Activated CD4-positive, CD25-positive, alpha-beta regulatory T cell treated with anti-CD3 and anti-CD28 coated beads, Interleukin-2, amount 50 U/mL, for 72 hours (primary cell): Measurements from ENCODE around the gene OCLN.
"Not testable (repeated sequence)": the region's sequence is repeated elsewhere in the genome, so short reads cannot be mapped to it uniquely, and the experiment has no call there.

Source experiments
- DNase-seq: peaks from one replicate; pipeline ENCODE4 v3.0.0; 2021

Gene OCLN

GRCh38 chr5:69530561-69531405 lies 38.2 kb downstream of the OCLN start:
- no peak for DNase-seq

- DNase-seq, result no peak
These were observed 38.8 kb downstream of the OCLN start for GRCh38 chr5:69531406-69531801.

GRCh38 chr5:69537911-69538310 lies 45.3 kb downstream of the OCLN start:
- DNase-seq, result not testable (repeated sequence)

- DNase-seq, result not testable (repeated sequence)
These were observed 46.1 kb downstream of the OCLN start for GRCh38 chr5:69538735-69539134.

GRCh38 chr5:69541347-69541746 lies 48.8 kb downstream of the OCLN start:
- not testable (repeated sequence) for DNase-seq

DNA sequence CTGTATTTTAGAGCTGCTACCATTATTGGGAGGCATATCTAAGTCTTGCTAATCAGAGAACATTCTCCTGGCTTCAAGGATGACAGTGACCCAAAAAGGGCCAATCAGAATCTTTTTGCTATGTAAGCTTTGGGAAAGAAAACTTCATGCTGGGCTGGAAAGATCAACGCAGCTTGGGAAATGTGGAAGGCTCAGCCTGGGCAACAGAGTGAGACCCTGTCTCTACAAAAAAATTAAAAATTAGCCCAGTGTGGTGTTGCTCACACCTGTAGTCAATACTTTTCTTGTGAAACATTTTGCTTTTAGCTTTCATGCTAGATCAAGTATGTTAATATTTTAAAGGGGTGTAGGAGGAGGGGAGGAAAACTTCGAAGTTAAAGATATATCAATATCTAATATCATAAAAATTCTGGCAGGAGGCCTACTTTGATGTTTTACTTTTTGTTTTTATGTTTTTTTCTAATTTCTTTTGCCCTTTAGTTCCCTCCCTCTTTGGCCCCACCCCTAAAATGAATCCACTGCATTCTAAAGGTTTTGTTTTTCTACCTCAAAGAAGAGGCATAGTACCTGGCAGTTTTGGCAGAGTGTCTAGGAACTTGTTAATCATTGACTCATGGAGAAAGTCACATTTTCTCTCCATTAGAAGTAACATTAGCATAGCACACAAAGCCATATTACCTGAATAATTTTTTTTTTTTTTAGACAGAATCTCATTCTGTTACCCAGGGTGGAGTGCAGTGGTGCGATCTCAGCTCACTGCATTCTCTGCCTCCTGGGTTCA lies 50.4 kb downstream of the OCLN start:
- not testable (repeated sequence) for DNase-seq

DNA sequence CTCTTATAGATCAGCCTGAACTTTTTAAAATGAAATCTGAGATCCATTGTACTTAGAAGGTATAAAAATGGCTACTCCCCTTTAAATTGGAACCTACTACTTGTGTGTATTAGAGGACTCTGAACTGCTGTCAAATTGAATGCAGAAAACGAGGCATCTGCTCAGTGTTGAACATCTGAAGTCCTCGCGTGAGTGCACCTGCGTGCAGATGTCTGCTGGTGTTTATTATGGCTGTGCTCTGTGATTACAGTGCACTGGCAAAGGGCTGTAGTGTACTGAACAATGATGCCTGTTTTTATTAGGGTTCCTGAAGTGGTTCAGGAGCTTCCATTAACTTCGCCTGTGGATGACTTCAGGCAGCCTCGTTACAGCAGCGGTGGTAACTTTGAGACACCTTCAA lies 52.0 kb downstream of the OCLN start:
- not testable (repeated sequence) for DNase-seq

- DNase-seq, result peak; percentile 69
These were observed 67.3 kb downstream of the OCLN start, which contains the start of gene GTF2H2C for GRCh38 chr5:69559908-69560330. Gene GTF2H2C, plus strand, starts transcription at chr5:69560191. Its CDS starts 4,942 bp downstream, at chr5:69565133.

DNA sequence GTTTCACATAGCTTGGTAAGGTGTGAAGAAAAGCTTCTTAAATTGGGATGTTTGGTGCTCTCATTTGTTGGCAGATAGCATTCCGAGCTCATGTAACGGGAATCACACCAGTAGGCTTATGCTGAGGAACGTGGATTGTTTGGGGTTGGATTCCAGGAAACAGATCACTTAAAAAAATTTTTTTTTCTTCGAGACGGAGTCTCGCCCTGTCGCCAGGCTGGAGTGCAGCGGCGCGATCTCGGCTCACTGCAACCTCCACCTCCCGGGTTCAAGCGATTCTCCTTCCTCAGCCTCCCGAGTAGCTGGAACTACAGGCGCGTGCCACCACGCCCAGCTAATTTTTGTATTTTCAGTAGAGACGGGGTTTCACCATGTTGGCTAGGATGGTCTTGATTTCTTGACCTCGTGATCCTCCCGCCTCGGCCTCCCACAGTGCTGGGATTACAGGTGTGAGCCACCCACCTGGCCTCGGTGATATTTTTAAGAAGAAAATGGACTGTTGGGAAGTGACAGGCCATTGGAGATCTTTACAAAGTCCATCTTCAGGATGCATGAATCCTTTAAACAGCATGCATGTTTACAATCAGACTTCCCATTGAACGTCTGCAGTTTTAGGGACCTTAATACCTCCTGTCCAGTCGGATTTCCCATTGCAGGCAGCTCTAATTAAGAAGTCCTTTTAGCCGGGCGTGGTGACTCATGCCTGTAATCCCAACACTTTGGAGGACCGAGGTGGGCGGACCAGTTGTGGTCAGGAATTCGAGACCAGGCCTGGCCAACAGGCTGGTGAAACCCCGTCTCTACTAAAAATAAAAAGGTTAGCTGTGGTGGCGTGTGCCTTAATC lies 68.2 kb downstream of the OCLN start:
- not testable (repeated sequence) for DNase-seq

DNA sequence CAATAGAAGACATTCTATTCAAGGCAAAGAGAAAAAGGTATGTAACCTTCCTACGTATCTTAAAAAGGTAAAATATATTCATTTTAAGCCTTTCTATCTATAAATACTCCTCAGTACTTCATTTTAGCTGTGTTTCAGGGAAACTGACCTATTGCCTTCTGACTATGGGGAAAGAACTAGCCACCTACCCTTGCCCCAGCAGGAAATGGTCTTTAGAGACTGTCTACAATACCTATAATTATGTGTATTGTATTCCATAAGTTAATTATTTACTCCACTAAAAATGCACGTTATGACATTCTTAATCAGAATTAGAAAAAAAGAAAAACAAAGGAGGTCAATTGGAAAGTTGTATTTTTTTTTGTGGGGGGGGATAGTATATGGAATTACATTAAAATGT lies 73.6 kb downstream of the OCLN start:
- not testable (repeated sequence) for DNase-seq

- DNase-seq, result not testable (repeated sequence)
These were observed 75.5 kb downstream of the OCLN start for GRCh38 chr5:69568072-69568471.

- DNase-seq, result not testable (repeated sequence)
These were observed 90.8 kb downstream of the OCLN start for GRCh38 chr5:69583356-69583755.

DNA sequence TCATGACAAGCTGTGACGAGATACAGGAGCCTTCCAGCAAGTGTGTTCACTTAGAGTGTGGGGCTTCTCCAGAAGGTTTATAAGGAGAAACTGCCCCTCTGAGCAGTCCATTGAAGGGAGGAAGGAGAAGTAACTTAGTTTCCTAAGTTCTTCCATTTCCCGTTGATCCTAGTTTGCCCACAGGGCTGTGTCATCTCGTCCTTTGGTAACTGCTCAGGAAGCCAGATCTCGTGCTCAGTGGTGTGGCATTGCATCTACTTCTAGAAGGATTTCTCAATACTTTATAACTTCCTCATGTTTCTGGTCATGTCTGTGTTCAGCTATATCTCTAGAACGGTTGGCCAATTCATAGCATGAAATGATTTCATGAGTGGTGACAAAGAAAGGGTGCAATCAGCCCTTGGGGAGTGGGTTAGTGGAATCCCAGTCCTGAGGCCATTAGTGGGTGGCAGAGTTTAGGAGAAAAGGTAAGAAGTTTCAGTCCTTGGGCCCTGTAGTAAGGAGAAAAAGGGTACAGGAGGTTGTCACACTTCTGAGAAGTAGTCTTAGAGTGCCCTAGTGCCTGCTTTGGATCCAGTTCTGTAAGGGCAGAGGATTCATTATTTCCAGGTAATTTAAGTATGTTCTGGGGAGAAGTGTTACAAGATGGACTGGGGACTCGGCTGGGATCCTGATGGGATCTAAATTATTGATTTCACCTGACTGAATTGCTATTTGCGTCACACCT lies 103.7 kb downstream of the OCLN start:
- not testable (repeated sequence) for DNase-seq

- DNase-seq, result not testable (repeated sequence)
These were observed 109.4 kb downstream of the OCLN start for GRCh38 chr5:69601947-69602346.

DNA sequence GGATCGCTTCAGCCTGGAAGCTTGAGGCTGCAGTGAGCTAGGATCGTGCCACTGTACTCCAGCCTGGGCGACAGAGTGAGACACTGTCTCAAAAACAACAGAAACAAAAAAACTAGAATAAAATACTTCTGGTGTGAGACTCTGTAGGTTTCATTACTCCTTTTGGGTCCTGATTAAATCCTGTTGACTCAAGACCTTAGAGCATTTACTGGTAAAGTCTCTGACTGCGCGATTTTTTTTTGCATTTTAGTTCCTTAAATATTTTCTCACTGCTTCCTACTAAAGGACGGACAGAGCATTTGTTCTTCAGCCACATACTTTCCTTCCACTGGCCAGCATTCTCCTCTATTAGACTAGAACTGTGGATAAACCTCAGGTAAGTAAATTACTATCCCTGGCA lies 114.2 kb downstream of the OCLN start:
- not testable (repeated sequence) for DNase-seq
